Effector memory CD8-positive, alpha-beta T cell (primary cell): ENCODE measurements around the gene SPIB.

Source experiments
- ATAC-seq: fragments of 150-1000 bp; cut with Tn5 transposase; replicated peaks from 2 replicates; pipeline ENCODE4 v1.10.0; 2021; ENCODE audit warnings: mild to moderate bottlenecking, moderate library complexity
- DNase-seq, 3 experiments: peaks; one replicate each; pipeline ENCODE4 v3.0.0; 2021
- H3K27ac Mint-ChIP-seq, 2 donors: one replicate each; pipeline ENCODE4 v1.8.0; 2022; ENCODE audit warnings: mild to moderate bottlenecking in 2 of 2, mixed read lengths in 2 of 2, moderate library complexity in 2 of 2
- H3K27me3 Mint-ChIP-seq, 2 donors: one replicate each; pipeline ENCODE4 v1.8.0; 2022; ENCODE audit warnings: mixed read lengths in 2 of 2
- H3K36me3 Mint-ChIP-seq: one replicate; pipeline ENCODE4 v1.8.0; 2022; ENCODE audit warnings: mild to moderate bottlenecking, moderate library complexity, mixed read lengths; ENCODE audit not compliant: insufficient read depth
- H3K4me1 Mint-ChIP-seq, 2 donors: one replicate each; pipeline ENCODE4 v1.8.0; 2022; ENCODE audit warnings: low read depth in 2 of 2, mixed read lengths in 2 of 2
- H3K4me3 Mint-ChIP-seq, 2 donors: one replicate each; pipeline ENCODE4 v1.8.0; 2022; ENCODE audit warnings: mild to moderate bottlenecking in 2 of 2, mixed read lengths in 2 of 2, moderate library complexity in 2 of 2
- H3K9me3 Mint-ChIP-seq, 2 donors: one replicate each; pipeline ENCODE4 v1.8.0; 2022; ENCODE audit warnings: mixed read lengths in 2 of 2

Gene SPIB

DNA sequence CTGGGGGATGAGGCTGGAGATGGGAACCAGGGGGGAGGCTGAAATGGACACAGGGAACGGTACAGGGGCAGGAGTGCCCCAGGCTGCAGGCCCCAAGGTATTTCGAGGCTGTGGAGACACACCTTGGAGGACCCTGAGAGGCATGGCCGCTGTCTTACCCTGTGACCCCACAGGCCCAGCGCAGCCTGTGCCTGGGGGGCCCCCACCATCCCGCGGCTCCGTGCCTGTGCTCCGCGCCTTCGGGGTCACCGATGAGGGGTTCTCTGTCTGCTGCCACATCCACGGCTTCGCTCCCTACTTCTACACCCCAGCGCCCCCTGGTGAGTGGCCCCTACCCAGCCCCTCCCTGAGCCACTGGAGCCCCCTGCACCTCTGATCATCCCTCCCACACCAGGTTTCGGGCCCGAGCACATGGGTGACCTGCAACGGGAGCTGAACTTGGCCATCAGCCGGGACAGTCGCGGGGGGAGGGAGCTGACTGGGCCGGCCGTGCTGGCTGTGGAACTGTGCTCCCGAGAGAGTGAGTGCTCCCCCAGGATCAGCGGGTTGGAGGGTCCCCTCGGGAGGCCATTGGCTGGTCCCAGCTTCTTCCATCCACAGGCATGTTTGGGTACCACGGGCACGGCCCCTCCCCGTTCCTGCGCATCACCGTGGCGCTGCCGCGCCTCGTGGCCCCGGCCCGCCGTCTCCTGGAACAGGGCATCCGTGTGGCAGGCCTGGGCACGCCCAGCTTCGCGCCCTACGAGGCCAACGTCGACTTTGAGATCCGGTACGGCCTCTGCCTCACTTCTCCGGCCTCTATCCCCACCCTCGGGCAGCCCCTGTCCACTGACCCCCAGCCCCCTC is 16.9 kb upstream of the SPIB start:
- ATAC-seq (no peak), DNase-seq (no peak)
- Mint-ChIP-seq H3K4me3 (no peak overlapping the region), H3K4me1 (peaks cover 0 to 1% of the 10 kb centered on the region in 2 donors), H3K36me3 (peaks cover 8% of the 10 kb centered on the region), H3K9me3 (no peaks in the 10 kb centered on the region), H3K27ac (no peak overlapping the region), H3K27me3 (no peaks in the 10 kb centered on the region)

DNA sequence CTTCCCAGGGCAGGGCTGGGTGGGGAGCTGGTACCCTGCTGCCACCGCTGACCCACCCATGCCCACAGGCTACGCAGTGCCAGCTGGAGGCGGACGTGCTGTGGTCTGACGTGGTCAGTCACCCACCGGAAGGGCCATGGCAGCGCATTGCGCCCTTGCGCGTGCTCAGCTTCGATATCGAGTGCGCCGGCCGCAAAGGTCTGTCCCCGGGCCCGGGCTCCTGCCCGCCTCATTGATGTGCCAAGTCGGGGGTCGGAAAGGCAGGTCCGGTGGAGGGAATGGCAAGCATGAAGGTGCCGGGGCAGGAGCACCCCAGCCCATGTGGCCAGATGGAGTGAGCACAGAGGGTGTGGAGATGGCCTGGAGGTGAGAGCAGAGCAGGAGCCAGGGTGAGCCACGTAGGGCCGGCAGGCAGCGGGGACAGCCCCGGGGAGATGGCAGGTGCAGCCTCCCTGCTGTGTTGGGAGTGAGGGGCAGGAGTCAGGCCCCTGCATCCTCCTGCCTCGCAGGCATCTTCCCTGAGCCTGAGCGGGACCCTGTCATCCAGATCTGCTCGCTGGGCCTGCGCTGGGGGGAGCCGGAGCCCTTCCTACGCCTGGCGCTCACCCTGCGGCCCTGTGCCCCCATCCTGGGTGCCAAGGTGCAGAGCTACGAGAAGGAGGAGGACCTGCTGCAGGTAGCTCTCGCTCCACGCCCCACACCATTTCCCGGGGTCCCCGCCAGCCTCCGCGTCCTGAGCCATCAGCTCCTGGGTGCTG is 16.0 kb upstream of the SPIB start:
- Mint-ChIP-seq H3K27me3 (no peaks in the 10 kb centered on the region), H3K36me3 (peaks cover 8% of the 10 kb centered on the region), H3K4me3 (no peak overlapping the region), H3K27ac (no peak overlapping the region), H3K4me1 (peaks cover 0 to 1% of the 10 kb centered on the region in 2 donors), H3K9me3 (no peaks in the 10 kb centered on the region)
- no peak for ATAC-seq
- no peak for DNase-seq

DNA sequence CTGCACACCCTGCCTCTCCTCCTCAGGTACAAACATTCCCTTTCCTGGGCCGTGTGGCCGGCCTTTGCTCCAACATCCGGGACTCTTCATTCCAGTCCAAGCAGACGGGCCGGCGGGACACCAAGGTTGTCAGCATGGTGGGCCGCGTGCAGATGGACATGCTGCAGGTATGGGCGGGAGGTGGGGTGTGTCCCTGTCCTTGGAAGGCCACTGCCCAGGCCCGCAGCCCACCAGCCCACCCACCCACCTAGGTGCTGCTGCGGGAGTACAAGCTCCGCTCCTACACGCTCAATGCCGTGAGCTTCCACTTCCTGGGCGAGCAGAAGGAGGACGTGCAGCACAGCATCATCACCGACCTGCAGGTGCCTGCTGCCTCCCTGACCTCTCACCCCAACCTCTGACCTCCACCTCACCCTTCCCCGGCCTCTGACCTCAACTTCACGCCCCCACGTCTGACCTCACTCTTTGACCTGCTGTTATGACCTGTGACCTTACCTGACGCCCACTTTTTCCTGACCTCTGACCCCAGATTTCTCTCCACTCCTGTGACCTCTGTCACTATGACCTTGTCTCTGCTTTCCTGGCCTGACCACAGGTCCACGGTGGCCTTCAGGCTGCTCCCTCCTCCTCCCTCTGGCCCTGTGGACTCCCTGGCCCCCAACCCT is 12.4 kb upstream of the SPIB start:
- H3K27ac Mint-ChIP-seq, result peak overlapping the region in 1 of 2 donors; percentile 67
- H3K27me3 Mint-ChIP-seq, result no peaks in the 10 kb centered on the region
- no peaks in the 10 kb centered on the region for H3K4me1 Mint-ChIP-seq
- no peak overlapping the region for H3K4me3 Mint-ChIP-seq
- DNase-seq (no peak), ATAC-seq (no peak)
- H3K9me3 Mint-ChIP-seq, result no peaks in the 10 kb centered on the region
- H3K36me3 Mint-ChIP-seq, result peaks cover 16% of the 10 kb centered on the region

DNA sequence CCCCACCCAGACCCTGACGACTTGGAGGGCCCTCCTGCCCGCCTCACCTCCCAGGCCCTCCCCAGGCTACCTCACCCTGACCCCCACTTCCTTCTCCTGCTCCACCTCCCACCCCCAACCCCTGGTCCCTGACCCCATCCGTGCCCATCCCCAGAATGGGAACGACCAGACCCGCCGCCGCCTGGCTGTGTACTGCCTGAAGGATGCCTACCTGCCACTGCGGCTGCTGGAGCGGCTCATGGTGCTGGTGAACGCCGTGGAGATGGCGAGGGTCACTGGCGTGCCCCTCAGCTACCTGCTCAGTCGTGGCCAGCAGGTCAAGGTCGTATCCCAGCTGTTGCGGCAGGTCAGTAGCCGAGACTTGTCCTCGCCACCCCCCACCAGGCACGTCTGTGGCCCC is 11.9 kb upstream of the SPIB start:
- peaks cover 16% of the 10 kb centered on the region for H3K36me3 Mint-ChIP-seq
- no peak overlapping the region for H3K27ac Mint-ChIP-seq
- H3K9me3 Mint-ChIP-seq, result no peaks in the 10 kb centered on the region
- ATAC-seq (no peak), DNase-seq (no peak)
- H3K27me3 Mint-ChIP-seq, result no peaks in the 10 kb centered on the region
- no peak overlapping the region for H3K4me3 Mint-ChIP-seq
- no peaks in the 10 kb centered on the region for H3K4me1 Mint-ChIP-seq

DNA sequence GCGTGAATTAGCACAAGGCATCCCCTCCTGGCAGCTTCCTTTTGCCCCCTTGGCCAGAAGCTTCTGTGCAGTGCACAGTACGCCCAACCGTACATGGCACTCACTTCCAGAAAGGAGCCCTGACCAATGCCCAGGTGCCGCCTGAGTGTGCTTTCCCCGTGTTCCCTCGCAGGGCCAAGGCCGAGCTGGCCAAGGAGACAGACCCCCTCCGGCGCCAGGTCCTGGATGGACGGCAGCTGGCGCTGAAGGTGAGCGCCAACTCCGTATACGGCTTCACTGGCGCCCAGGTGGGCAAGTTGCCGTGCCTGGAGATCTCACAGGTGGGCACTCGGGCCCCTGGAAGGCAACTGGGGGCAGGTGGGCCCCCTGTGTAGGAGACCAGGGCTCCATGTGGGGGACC is 9.4 kb upstream of the SPIB start:
- peaks cover 15% of the 10 kb centered on the region for H3K36me3 Mint-ChIP-seq
- H3K27me3 Mint-ChIP-seq, result no peaks in the 10 kb centered on the region
- H3K4me1 Mint-ChIP-seq, result no peaks in the 10 kb centered on the region
- H3K27ac Mint-ChIP-seq, result no peak overlapping the region
- DNase-seq (no peak), ATAC-seq (no peak)
- H3K9me3 Mint-ChIP-seq, result no peaks in the 10 kb centered on the region
- no peak overlapping the region for H3K4me3 Mint-ChIP-seq

DNA sequence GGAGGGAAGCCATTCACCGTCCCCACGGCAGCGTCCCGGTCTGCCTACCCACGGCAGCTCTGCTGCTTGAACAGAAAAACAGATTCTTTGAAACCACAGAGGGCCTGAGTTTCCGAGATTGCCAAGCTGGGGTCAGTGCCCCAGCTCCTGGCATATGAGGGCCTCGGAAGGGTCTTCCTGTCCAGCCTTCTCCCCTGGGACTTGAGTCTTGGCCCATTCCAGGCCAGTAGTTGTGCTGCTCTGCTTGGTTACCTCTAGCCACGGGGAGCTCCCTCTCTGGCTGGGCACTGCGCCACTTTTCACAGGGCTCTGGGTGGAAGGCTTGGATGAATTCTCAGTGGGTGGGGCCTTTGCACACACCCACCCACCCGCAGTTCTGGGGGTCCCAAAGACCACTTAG is 8.6 kb upstream of the SPIB start:
- DNase-seq (no peak), ATAC-seq (no peak)
- Mint-ChIP-seq H3K36me3 (peaks cover 15% of the 10 kb centered on the region), H3K4me1 (peaks cover 0 to 4% of the 10 kb centered on the region in 2 donors), H3K27ac (no peak overlapping the region), H3K27me3 (no peaks in the 10 kb centered on the region), H3K9me3 (no peaks in the 10 kb centered on the region), H3K4me3 (no peak overlapping the region)

DNA sequence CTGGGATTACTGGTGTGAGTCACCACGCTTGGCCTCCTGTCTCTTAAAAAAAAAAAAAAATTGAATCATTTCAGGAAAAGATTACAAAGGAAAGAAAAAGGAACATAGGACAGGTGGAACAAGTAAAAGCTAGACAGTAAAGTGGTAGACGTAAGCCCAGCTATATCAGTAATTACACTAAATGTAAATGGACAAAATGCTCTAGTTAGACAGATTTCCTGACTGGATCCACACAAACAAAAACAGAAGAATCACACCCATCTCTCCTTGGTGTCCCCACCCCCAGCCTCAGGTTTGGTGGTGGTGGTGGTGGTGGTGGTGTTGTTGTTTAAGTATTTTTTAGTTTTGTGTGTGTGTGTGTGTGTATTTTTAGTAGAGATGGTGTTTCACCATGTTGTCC is 6.3 kb upstream of the SPIB start:
- ATAC-seq, result no peak
- no peaks in the 10 kb centered on the region for H3K9me3 Mint-ChIP-seq
- H3K36me3 Mint-ChIP-seq, result peaks cover 15% of the 10 kb centered on the region
- no peak overlapping the region for H3K4me3 Mint-ChIP-seq
- peaks cover 0 to 4% of the 10 kb centered on the region in 2 donors for H3K4me1 Mint-ChIP-seq
- H3K27ac Mint-ChIP-seq, result no peak overlapping the region
- DNase-seq, result no peak
- H3K27me3 Mint-ChIP-seq, result no peaks in the 10 kb centered on the region

DNA sequence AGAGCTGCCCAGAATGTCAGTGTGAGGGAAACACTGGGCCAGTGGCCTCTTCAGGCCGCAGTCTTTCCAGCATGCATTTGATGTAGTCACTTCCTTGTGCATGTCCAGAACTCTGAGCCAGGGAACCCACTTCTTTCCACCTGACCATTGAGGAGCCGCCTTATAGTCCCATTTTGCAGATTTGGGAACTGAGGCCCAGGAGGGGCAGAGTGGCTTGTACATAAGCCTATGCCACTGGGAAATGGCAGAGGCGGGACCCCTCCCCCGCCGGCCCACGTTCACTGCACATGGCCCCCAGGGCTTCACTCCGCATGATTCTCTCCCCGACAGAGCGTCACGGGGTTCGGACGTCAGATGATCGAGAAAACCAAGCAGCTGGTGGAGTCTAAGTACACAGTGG is 5.6 kb upstream of the SPIB start:
- Mint-ChIP-seq H3K9me3 (no peaks in the 10 kb centered on the region), H3K36me3 (peaks cover 12% of the 10 kb centered on the region), H3K27ac (no peak overlapping the region), H3K27me3 (no peaks in the 10 kb centered on the region), H3K4me1 (peaks cover 0 to 4% of the 10 kb centered on the region in 2 donors), H3K4me3 (no peak overlapping the region)
- DNase-seq (no peak), ATAC-seq (no peak)

DNA sequence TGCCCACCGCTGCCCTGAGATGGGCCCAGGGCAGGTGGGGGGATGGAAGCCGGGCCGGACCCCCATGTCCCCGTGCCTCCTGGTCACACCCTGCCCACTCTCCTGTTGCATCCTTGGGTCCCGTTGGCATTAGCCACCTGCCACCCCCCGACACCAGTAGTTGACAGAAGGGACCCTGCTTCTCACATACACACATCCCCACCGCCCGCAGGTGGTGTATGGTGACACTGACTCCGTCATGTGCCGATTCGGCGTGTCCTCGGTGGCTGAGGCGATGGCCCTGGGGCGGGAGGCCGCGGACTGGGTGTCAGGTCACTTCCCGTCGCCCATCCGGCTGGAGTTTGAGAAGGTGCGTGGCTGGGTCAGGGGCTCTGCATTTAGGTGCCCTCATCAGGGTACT is 5.2 kb upstream of the SPIB start:
- no peak overlapping the region for H3K4me3 Mint-ChIP-seq
- peaks cover 3 to 4% of the 10 kb centered on the region in 2 donors for H3K27me3 Mint-ChIP-seq
- peaks cover 0 to 4% of the 10 kb centered on the region in 2 donors for H3K4me1 Mint-ChIP-seq
- DNase-seq (no peak), ATAC-seq (no peak)
- H3K36me3 Mint-ChIP-seq, result peaks cover 8% of the 10 kb centered on the region
- no peak overlapping the region for H3K27ac Mint-ChIP-seq
- H3K9me3 Mint-ChIP-seq, result no peaks in the 10 kb centered on the region

DNA sequence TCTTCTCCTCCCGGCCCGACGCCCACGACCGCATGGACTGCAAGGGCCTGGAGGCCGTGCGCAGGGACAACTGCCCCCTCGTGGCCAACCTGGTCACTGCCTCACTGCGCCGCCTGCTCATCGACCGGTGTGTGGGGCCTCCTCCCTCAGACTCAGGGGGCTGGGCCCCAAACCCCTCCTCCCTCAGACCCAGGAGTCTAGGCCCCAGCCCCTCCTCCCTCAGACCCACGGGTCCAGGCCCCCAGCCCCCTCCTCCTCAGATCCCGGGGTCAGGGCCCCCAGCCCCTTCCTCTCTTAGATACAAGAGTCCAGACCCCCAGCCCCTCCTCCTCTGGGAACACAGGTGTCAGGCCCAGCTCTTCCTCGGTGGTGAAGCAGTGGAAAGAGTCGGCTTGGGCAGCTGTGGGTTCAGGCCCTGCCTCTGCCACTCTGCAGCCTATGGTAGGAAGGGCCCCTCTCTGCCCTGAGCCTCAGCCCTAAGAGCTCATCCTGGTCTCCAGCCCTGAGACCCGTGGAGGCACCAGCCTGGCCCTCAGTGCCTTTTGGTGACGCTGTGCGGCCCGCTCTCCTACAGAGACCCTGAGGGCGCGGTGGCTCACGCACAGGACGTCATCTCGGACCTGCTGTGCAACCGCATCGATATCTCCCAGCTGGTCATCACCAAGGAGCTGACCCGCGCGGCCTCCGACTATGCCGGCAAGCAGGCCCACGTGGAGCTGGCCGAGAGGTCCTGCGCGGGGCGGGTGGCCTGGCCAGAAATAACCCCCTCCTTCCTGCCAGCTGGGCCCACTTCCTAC is 3.7 kb upstream of the SPIB start:
- peaks cover 5 to 10% of the 10 kb centered on the region in 2 donors for H3K4me1 Mint-ChIP-seq
- H3K4me3 Mint-ChIP-seq, result no peak overlapping the region
- peak; percentile 85 for ATAC-seq
- peaks cover 4% of the 10 kb centered on the region for H3K36me3 Mint-ChIP-seq
- H3K27ac Mint-ChIP-seq, result peak overlapping the region in 1 of 2 donors; percentile 65
- peaks cover 19% of the 10 kb centered on the region in 2 donors for H3K27me3 Mint-ChIP-seq
- no peaks in the 10 kb centered on the region for H3K9me3 Mint-ChIP-seq
- DNase-seq, result peak; percentile 66 to 71 (median 69)

DNA sequence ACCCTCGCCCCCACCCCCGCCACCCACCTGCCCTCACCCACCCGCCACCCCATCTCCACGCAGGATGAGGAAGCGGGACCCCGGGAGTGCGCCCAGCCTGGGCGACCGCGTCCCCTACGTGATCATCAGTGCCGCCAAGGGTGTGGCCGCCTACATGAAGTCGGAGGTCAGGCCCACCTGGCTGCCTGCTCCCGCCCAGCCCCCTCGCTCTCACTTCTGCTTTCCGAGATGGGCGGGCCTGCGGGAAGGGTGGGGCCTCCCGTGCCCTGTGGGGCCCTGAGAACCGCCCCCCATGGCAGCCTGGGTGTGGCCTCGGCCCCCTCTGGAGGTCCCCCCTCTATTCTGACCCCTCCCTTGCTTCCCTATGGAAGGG is 3.1 kb upstream of the SPIB start:
- peak; percentile 41 for ATAC-seq
- peaks cover 24 to 25% of the 10 kb centered on the region in 2 donors for H3K27me3 Mint-ChIP-seq
- peaks cover 6 to 13% of the 10 kb centered on the region in 2 donors for H3K4me1 Mint-ChIP-seq
- peaks cover 4% of the 10 kb centered on the region for H3K36me3 Mint-ChIP-seq
- no peak overlapping the region for H3K27ac Mint-ChIP-seq
- no peaks in the 10 kb centered on the region for H3K9me3 Mint-ChIP-seq
- no peak for DNase-seq
- H3K4me3 Mint-ChIP-seq, result no peak overlapping the region

DNA sequence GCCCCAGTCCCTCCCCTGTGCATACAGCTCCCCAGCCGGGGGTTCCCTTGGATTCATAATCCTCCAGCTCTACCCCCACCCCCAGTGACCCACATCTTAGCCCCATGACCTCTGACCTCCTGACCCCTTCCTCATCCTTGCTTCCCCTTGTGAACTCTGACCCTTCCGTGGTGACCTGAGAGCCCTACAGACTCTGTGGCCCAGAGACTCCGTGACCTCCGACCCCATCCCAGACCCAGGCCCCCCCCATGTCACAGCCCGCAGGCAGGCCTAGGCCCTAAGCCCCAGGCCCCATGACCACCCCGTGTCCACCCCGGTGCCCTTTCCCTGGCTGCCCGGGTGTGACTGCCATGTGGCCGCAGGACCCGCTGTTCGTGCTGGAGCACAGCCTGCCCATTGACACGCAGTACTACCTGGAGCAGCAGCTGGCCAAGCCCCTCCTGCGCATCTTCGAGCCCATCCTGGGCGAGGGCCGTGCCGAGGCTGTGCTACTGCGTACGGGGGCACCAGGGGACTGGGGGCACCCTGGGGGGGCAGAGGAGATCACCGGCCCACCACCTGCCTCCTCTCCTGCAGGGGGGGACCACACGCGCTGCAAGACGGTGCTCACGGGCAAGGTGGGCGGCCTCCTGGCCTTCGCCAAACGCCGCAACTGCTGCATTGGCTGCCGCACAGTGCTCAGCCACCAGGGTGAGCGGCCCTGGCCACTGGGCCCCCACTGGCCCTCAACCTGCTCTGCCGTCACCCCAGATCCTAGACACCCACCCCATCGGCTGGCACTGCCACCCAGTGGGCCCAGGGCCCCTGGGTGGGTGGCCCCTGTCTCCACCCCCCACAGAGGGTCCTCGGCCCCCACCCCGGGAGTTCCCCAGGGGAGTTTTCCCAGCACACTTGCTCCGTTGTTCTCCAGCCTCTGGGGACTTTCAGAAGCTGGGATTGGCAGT is 2.4 kb upstream of the SPIB start:
- DNase-seq (no peak), ATAC-seq (no peak)
- H3K27me3 Mint-ChIP-seq, result peaks cover 31% of the 10 kb centered on the region in 2 donors
- peaks cover 6 to 13% of the 10 kb centered on the region in 2 donors for H3K4me1 Mint-ChIP-seq
- no peaks in the 10 kb centered on the region for H3K9me3 Mint-ChIP-seq
- H3K27ac Mint-ChIP-seq, result no peak overlapping the region
- no peak overlapping the region for H3K4me3 Mint-ChIP-seq
- H3K36me3 Mint-ChIP-seq, result peaks cover 4% of the 10 kb centered on the region
